HL-60/S4 treated with phorbol 12-myristate 13-acetate at 8.2 ng/mL for 4 days and 3 days (cell line): Measurements from ENCODE around the gene UMAD1.

Experiments
- in situ Hi-C: fragments of 300-500 bp; cut with MboI; formaldehyde crosslinking; loops from 2 replicates; pipeline ENCODE4 v1.15.0; 2022; ENCODE audit warnings: low sequenced_read_pairs

UMAD1 gene

DNA sequence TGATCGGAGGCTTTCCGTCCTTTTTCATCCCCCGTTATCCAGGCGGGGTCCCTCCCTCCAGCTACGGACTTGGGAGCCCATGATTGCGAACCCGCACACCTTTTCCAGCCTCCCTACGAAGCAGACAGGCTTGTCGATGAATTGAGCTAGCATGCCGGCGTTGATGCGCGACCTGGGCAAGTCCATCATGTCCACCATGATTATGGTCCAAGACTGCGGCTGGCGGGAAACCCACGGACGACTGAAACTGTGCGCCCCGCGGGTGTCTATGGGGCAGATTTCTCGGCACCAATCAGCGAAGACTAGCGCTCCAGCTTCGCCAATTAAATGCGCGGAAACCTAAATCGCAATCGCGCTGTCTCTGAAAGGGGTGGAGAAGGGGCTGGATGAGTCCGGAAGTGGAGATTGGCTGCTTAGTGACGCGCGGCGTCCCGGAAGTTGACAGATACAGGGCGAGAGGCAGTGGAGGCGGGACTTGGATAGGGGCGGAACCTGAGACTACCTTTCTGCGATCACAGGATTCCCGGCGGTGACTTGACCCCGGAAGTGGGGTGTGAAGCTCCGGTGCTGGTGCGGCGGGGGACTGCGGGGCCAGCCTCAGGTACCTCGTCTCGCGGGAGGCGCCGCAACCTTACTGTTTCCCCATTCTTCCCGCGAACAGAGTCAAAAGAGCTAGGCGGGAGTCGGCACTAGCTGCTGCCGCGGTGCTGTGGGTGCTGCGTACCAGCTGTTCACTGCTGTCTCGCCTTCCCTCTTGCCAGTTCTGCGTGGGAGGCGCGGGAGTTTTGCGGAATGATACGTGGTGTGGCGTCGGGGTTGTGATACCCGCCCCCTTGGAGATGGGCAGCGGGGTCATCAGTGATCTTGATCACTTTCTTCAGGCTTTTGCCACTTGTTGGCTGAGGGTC lies at the start of gene UMAD1:
TSS of gene UMAD1 (plus strand) at position 532 of the 908 bp plus-strand sequence. CDS start 32,620 bp downstream, outside the sequence.
- in situ Hi-C loops = no loop called here

DNA sequence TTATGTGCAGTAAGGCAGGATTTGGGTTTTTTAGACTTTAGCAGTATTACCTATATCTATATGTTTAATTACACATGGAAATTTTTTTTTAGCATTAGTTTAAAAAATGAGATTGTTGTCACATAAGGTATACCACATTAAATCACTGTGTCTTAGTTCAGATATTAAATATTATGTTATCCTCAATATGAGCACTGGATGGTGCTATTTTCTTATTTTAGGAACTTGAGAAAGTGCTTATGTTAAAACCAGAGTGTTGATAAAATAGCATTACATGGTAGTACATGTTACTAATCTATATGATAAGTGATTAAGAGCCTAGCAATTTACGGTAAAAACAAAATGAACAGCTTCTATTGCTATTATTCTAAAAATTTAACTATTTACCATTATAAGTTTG lies 45.1 kb upstream of the UMAD1 start:
- in situ Hi-C loops = loop anchor here (10.0 kb wide), 1 partner anchor 619 kb away; no protein-coding TSS in a partner anchor

DNA sequence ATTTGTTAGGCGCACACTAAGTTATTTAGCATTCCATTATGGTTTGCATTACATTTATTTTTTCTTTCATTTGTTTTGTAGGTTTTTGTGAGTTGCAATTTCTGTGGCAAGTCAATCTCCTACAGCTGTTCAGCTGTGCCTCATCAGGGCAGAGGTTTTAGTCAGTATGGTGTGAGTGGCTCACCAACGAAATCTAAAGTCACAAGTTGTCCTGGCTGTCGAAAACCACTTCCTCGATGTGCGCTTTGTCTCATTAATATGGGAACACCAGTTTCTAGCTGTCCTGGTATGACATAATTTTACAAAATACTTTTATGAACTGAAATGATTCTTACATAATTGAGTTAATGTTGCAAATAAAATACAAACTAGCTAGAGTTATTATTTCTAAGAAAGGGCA lies 44.4 kb upstream of the UMAD1 start:
- in situ Hi-C loops = loop anchor here (10.0 kb wide), 1 partner anchor 619 kb away; no protein-coding TSS in a partner anchor

DNA sequence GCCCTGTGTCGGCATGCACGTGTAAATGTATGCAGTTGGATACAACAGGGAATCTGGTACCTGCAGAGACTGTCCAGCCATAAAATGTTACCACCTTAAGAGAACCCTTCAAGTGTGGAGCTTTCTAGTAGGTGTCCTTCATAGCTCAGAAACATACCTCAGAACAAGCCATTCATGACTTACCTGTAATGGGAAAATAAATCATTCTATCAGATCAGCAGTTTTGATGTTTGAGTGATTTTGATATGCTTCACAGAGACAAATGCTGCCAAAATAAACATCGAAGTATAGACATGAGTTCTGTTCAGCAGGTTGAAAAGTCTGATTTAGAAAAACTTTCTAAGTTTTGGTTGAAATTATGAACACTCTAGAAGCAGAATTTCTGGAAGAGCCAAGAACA lies 33.5 kb upstream of the UMAD1 start:
- in situ Hi-C loops = no loop called here

DNA sequence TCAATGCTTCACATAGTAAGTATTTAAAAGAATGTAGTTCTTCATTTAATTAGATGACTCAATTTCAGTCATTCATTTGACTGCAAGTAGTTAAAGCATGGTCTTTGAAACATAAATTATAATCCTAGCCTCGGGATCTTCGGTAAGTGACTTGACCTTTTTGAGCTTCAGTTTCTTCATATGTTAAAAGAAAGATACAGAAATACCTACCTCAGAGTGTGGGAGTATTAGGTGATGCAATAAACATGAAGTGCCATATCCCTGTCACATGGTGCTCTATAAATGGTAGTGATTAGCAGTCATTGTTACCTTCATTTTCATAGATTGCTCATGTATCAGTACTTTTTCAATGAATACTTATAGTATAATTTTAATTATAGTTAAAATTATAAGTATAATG lies 31.2 kb upstream of the UMAD1 start:
- in situ Hi-C loops = no loop called here

DNA sequence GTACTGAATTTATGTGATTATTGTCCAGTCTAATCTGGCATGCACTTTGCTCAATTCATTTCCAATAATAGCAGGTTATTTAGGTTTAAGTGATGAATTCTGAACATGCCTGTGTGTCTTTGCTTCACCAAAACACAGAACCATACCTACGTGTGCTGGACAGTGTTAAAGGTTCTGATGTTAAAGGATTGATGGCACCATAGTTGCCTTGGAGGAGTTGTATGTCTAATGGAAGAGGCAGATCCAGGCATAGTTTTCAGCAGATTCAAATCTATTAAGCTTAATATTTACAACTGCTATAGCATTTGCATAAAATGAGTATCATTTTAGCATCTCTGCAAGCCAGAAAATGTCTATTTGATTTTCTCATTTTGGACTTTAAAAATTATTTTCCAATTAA lies 28.0 kb upstream of the UMAD1 start:
- in situ Hi-C loops = no loop called here

DNA sequence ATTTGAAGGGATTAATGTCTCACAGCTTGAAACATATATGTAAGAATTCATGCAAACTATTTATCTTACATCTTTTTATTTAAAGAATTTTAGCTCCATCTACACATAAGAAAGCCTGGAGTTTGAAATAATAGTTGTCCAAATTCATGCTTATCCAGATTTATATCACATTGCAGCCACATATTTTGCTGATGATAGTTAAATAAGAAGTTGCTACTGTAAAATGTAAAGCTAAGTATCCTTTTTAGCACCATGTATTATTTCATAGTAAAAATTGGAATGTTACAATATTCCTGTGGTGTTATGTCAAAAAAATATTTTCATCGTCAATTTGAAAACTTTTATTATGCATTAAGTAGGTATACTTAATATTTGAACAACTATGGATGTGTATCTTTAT lies 27.3 kb upstream of the UMAD1 start:
- in situ Hi-C loops = no loop called here

DNA sequence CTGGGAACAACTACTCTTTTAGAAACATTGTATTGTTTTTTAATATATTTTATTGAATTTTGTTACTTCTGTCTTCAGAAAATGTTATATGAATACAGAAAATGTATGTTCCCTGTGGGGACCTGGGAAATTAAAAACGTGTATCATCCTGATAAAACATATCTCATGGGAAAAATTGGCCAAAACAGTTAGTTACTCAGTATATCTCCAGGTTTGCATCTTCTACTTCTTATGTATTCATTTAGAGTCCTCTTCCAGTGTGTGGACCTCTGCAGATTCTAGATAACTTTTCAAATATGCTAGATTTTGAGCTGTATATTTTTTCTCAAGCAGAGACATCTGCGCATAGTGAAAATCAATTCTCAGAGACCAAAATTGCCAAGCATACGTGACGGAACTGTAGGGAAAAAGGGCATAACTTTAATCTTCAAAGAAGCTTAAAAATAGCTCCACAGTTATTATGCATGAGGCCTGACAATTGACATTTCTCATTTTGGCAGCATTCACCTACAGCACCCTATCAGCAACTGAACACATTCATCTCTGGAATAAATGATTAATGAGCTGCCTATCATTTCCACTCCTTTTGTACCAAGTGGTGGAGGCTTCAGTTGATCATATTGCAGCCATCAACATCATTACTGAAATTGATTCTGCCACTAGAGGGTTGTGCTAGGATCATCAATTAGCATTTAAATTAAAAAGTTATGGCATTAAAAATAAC lies 26.4 kb upstream of the UMAD1 start:
- in situ Hi-C loops = no loop called here

DNA sequence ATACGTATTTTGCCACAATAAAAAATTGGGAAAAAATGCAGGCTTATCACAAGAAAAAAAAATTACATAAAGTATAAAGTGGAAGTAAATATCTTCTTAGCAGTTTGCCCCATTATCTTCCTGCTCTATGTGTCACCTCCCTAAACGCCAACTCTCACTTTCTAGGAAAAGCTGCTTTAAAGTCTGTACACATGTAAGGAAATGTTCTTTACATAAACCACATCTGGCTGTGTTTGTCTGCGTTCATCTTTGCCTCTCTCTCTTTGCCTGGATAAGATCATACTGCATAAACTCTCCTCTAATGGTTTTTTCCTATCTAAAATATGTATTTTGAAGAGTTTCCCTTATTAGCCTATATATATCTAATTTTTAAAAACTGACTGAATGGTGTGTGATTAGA lies 23.0 kb upstream of the UMAD1 start:
- in situ Hi-C loops = no loop called here

DNA sequence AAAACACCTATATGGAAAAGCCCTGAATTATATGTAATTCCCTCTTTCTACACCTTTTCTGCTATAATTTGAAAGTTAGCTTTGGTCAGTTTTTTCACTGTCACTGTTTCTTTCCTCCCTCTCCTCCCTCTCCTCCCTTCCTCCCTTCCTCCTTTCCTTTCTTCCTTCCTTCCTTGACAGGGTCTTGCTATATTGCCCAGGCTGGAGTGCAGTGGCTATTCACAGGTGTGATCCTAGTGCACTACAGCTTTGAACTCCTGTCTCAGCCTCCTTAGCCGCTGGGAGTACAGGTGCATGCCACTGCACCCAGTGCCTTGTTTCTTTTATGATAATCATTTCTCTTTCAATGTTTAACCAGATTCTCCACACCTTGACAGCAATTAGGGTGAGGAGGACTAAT lies 22.1 kb upstream of the UMAD1 start:
- in situ Hi-C loops = no loop called here

DNA sequence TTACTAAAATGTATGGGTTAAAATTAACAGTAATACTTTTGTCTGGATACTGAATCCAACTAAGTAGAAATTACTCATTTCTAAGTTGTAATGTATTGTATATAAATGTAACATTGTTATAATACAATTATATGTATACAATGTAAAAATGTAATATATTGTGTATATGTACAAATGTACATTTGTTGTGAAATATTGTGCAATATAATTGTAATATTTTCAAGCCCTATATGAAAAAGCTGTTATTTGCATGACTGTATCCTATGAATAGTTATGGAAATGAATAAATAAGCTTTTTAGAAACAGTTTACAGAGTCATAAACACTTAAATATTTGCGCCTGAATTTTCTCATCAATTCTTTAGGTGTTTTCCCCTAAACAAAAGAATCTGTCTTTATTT lies 20.3 kb upstream of the UMAD1 start:
- in situ Hi-C loops = no loop called here

DNA sequence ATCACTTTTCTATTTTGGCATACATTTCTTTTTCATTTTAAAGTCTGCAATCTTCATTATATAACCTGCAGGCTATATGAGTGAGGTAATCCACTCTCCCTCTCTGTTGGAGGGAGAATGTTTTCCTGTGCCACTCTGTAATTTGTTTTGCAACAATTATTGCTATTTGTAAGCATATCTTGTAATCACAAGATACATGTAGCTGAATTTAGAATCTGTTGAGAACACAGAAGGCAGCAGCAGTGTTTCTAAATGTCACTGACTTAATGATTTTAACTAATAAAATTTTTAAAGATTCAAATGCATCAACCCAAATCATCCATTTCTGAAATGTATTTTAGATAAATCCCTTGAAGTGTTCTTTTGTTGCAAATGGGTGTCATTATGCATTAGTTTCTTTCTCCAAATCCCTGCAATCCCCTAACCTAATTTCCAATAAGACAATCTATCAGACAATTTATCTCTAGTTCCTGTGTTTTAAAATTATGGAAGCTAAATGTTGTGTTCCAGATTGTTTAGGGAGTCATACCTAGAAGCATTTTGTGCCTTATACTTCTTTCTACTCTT lies 19.8 kb upstream of the UMAD1 start:
- in situ Hi-C loops = no loop called here

DNA sequence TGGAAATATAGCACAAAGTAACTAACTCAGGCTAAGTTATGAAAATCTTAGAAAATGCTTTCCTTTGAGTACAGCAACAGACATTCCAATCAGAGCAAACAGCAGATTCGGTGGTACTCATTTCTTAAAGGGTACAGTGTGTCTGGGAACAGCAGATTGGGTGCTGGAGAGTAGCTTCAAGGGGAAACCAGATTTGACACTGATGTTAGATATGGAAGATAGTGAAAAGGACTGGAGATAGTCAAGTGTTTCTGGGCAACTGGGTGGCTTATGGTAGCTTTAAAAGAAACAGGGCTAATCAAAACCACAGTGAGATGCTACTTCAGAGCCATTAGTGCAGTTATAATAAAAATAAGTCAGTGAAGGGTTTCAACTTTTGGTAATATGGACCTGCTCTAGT lies 12.1 kb upstream of the UMAD1 start:
- in situ Hi-C loops = no loop called here

DNA sequence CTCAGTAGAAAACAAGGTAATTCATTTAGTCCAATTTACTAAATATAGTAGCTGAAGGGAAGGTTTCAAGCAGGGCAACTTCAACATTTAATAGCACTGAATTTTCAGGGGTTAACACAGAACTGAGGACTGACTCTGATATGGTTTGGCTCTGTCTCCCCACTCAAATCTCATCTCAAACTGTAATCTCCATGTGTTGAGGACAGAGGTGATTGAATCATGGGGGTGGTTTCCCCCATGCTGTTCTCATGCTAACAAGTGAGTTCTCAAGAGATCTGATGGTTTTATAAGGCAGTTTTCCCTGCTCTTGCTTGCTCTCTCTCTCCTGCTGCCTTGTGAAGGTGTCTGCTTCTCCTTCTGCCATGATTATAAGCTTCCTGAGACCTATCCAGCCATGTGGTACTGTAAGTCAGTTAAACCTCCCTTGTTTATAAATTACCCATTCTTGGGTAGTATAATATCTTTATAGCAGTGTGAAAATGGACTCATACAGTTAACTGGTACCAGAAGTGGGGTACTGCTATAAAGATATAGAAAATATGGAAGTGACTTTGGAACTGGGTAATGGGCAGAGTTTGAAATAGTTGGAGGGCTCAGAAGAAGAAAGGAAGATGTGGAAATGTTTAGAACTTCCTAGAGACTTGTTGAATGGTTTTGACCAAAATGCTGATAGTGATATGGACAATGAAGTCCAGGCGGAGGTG lies 9.8 kb upstream of the UMAD1 start:
- in situ Hi-C loops = no loop called here

DNA sequence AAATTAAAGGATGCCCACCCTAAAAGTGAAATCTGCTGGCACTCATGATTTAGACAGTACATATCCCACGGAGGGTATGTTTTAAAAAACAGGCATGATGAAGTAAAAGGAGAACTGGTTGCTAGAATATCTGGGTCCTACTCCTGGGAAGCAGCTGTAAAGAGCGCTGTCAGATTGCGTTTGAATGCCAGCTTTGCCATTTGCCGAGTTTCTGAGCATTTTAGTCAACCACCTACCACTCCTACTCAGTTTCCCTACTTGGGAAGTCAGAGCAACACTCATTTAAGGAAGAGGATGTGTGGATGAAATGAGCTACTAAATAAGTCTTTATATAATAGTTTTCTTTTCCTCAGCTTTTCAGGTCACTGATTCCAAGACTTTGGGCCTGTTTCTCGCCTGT lies 1.1 kb upstream of the UMAD1 start:
- in situ Hi-C loops = no loop called here

DNA sequence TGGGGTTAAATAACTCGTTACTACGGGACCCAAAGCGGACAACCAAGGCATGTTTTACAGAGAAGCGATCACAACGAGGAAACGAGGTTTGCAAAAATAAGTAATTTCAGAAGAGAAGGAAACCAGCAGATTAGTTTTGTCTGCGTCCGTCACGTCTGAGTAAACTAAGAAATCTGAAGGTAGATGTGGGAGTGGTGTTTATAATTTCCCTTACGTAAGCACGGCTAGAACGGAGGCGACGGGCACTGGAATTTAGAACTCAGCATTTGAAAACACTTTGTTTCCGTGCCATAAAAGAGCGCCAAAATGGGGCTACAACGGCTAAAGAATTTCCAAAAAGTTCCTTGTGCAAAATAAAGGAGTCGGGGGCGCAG lies 718 bp upstream of the UMAD1 start:
- in situ Hi-C loops = no loop called here

DNA sequence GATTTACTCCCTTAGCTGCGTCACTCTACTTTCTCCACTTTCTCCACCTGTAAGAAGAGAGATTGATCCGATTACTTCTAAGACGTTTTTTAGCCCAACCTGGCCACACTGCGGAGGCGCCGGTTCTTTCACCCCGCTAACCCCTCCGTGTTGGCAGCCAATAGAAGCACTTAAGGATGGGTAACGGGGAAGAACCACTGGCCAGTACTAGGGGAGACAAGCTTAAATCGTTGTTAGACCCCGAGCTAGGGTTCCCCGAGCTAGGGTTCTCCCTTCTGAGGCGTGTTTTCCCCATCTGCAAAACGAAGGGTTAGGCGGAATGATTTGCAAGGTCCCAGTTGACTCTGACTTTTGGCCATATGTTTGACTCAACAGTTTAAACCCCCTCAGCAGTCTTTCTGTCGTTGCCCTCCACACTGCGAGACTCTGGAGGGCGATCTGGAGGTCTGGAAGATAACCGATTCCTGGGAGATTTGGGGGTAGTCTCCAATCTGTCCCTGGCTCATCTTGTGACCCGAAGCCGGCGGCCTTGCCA lies 644 bp downstream of the UMAD1 start:
- in situ Hi-C loops = no loop called here

DNA sequence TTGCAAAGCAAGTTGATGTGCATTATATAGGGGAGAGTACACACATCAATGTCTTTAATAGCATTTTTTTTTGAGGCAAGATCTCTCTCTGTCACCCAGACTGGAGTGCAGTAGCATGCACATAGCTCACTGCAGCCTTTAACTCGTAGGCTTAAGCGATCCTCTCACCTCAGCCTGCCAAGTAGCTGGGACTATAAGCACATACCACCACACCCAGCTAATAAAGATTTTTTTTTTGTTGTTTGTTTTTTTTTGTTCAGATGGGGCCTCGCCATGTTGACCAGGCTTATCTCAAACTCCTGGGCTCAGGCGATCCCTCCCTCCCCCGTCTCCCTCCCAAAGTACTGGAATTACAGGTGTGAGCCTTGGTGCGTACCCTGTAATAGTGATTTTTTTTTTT lies 1.5 kb downstream of the UMAD1 start:
- in situ Hi-C loops = no loop called here

DNA sequence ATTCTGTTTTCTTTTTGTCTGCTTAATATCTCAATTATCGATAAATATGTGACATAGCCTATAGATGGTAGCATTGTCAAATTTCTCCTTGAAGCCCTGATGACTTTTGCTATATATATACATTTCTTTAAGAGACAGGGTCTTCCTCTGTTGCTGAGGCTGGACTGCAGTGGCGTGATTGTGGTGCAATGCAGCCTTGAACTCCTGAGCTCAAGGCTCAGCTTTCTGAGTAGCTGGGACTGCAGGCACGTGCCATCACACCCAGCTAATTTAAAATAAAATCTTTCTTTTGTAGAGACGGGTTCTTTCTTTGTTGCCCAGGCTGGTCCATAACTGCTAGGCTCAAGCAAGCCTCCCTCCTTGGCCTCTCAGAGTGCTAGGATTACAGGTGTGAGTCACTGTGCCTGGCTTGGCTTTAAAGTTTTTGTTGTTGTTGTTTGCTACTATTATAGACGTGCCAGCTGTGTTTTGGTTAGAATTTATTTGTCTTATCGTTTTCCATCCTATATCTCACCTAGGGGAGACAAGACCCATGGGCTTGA lies 7.0 kb downstream of the UMAD1 start:
- in situ Hi-C loops = no loop called here

DNA sequence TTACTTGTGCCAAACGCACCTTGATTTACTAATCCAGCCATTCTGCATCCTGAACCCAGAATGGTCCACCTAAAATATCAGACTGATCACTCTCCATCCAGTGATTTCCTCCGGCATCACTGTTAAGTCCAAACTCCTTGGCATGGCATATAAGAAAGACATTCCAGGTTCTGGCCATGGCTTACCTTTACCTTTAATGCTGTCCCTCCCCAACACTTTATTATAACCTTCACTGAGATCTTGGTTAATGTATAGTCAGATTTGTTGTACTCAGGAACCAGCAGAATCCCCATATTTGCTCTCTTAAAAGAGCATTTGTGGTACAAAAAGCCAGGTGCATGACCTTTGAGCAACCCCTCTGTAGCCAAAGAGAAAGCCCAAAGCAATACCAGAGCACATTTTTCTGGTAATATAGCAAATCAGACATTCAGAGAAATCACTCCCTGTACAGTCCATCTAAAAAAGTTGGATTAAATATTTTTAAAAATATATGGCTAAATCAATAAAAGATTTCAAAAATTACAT lies 10.2 kb downstream of the UMAD1 start:
- in situ Hi-C loops = no loop called here
